TTC549 (cell line): Measurements from ENCODE around the gene USH2A.
"Not testable (repeated sequence)": the region's sequence is repeated elsewhere in the genome, so short reads cannot be mapped to it uniquely, and the experiment has no call there.

Experiments used
- FAIRE-seq: peaks from 2 replicates; lab custom pipeline; 2012; peaks lifted over from hg19 to GRCh38; lab: Jason Lieb, UNC

The USH2A gene

GRCh38 chr1:216194721-216195120 is 228.5 kb downstream of the USH2A start:
- no peak for FAIRE-seq

- no peak for FAIRE-seq
These were observed 229.3 kb downstream of the USH2A start for GRCh38 chr1:216193839-216194443.

GRCh38 chr1:216190438-216190837 is 232.8 kb downstream of the USH2A start:
- FAIRE-seq = no peak

- FAIRE-seq = no peak
These were observed 236.4 kb downstream of the USH2A start for GRCh38 chr1:216186816-216187215.

GRCh38 chr1:216186141-216186540 is 237.1 kb downstream of the USH2A start:
- FAIRE-seq = no peak

GRCh38 chr1:216184126-216184680 is 239.0 kb downstream of the USH2A start:
- no peak for FAIRE-seq

- FAIRE-seq = no peak
These were observed 239.8 kb downstream of the USH2A start for GRCh38 chr1:216183454-216183853.

GRCh38 chr1:216183007-216183406 is 240.2 kb downstream of the USH2A start:
- no peak for FAIRE-seq

- no peak for FAIRE-seq
These were observed 241.7 kb downstream of the USH2A start for GRCh38 chr1:216181590-216181989.

- no peak for FAIRE-seq
These were observed 245.0 kb downstream of the USH2A start for GRCh38 chr1:216178281-216178680.

GRCh38 chr1:216176970-216177369 is 246.3 kb downstream of the USH2A start:
- no peak for FAIRE-seq

- no peak for FAIRE-seq
These were observed 247.5 kb downstream of the USH2A start for GRCh38 chr1:216175714-216176113.

- FAIRE-seq = no peak
These were observed 249.8 kb downstream of the USH2A start for GRCh38 chr1:216173376-216173995.

GRCh38 chr1:216169351-216169750 is 253.9 kb downstream of the USH2A start:
- FAIRE-seq = no peak

GRCh38 chr1:216168546-216168945 is 254.7 kb downstream of the USH2A start:
- FAIRE-seq = no peak

- FAIRE-seq = peak; percentile 61
These were observed 269.2 kb downstream of the USH2A start for GRCh38 chr1:216154063-216154462.

- no peak for FAIRE-seq
These were observed 270.1 kb downstream of the USH2A start for GRCh38 chr1:216153130-216153529.

GRCh38 chr1:216145451-216146018 is 277.7 kb downstream of the USH2A start:
- FAIRE-seq = not testable (repeated sequence)

- no peak for FAIRE-seq
These were observed 278.4 kb downstream of the USH2A start for GRCh38 chr1:216144661-216145450.

- no peak for FAIRE-seq
These were observed 280.3 kb downstream of the USH2A start for GRCh38 chr1:216142921-216143320.

GRCh38 chr1:216140730-216141524 is 282.3 kb downstream of the USH2A start:
- FAIRE-seq = no peak

GRCh38 chr1:216124192-216124781 is 299.0 kb downstream of the USH2A start:
- FAIRE-seq = no peak
